Activated CD4-positive, CD25-positive, alpha-beta regulatory T cell treated with anti-CD3 and anti-CD28 coated beads, Interleukin-2, amount 50 U/mL, for 72 hours (primary cell): ENCODE results near the gene MFAP2.

Experiments
- DNase-seq: peaks from one replicate; pipeline ENCODE4 v3.0.0; 2021

Gene MFAP2

DNA sequence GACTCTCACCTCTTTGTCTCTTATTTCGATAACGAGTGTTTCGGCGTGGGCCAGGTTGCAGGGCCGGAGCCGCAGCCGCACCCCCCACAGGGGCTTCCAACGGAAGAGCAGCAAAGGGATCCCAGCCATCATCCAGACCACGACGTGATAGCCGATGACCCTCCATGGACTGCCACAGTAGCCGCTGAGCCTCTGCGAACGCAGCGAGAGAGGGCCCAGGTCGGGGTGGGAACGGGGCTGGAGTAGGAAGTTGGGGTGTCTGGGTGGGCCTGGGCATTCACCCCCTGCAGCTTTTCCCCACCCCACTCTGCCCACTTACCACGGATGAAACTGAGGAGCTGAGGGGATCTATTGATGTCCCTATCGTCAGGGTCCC is 24.9 kb upstream of the MFAP2 start:
- no peak for DNase-seq

GRCh38 chr1:17004466-17005364 is 24.3 kb upstream of the MFAP2 start:
- no peak for DNase-seq

GRCh38 chr1:17002524-17002902 is 22.1 kb upstream of the MFAP2 start:
- no peak for DNase-seq

DNA sequence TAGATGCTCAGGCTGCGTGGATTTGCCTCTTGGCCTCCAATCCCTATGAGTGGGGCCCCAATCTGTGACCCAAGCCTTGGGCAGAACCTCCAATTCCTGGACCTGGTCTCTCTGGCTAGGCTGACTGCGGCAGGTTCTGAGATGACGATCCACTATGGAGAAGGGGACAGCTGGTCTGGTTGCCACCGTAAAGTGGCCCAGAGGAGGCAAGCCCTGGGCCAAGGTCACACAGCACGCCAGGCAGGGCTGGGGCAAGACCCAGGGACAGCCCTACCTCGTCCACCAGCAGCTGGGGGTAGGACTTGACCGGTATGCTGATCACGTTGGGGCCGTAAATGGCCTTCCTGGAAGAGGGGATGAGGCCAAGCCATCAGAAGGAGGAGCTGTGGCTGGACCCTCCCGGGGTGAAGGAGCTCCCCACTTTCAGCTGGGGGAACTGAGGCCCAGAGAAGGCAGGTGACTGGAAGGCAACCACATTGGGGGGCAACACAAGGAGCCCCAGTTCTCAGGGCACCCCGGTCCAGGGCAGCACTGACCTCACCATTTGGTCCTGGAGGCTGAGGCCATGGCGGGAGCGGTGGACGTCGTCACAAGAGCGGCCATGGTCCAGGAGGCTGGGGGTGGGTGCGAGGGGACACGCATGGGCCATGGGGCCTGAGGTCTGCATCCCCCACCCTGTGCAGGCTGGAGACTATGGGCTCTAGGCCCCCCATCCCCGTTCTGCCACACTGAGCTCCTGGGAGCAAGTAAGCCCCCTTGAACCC is 21.5 kb upstream of the MFAP2 start:
- DNase-seq: no peak

GRCh38 chr1:16999863-17000262 is 19.4 kb upstream of the MFAP2 start:
- no peak for DNase-seq

GRCh38 chr1:16998589-16998988 is 18.2 kb upstream of the MFAP2 start:
- DNase-seq: no peak

DNA sequence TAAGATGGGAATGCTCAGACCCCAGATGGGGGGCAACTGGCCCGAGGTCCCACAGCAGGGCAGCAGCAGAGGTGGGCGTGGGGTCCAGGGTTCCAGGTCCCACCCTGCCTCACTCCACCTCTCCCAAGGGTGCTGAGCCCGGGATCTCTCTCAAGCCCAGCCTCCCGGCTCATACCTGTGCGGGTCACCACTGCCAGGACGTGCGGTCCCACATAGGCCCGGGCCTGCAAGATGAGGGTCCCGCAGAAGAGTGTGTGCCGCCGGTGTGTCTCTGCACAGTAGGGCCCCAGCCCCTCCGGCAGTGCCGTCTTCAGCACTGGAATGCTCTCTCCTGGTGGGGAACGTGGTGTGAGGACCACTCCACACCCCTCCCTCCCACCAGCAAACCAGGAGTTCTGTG is 16.4 kb upstream of the MFAP2 start:
- no peak for DNase-seq

DNA sequence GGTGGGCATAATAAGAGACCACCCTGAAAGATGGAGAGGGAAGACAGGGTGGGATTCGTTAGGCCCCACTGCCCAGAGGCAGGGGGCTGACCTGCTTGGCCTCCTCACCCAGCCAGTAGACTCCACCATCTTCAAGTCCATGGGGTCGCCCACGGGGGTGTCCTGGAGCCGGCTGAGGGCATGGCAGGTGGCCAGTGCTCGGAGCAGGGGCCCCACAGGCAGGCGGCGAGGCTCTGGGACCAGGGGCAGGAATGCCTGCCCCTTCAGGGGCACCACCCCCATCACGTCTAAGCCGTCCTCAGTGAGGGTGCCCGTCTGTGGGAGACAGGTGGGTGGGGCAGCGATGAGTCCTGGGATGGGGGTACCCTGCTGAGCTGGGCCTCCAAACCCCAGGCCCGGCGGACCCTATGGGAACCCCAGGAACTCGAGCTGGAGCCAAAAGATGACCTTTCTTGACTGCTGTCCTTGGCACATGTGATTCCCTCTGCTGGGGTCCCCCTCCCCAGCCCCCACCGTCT is 13.2 kb upstream of the MFAP2 start:
- no peak for DNase-seq

DNA sequence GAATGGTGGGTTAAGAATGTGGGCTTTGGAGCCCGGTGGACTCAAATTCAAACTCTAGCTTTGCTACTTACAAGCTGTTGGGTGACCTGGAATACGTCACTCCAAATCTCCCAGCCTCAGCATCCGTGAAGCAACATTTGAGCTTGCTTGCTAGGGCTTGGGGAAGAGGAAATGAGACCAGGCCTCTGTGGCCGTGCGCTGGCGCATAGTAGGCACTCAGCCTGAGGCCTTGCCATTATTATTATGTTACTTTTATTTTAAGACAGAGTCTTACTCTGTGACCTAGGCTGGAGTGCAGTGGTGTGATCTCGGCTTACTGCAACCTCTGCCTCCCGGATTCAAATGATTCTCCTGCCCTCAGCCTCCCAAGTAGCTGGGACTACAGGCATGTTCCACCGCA is 12.3 kb upstream of the MFAP2 start:
- DNase-seq: no peak

- no peak for DNase-seq
These were observed 11.7 kb upstream of the MFAP2 start for GRCh38 chr1:16992102-16992501.

- no peak for DNase-seq
These were observed 11.2 kb upstream of the MFAP2 start for GRCh38 chr1:16991571-16991970.

DNA sequence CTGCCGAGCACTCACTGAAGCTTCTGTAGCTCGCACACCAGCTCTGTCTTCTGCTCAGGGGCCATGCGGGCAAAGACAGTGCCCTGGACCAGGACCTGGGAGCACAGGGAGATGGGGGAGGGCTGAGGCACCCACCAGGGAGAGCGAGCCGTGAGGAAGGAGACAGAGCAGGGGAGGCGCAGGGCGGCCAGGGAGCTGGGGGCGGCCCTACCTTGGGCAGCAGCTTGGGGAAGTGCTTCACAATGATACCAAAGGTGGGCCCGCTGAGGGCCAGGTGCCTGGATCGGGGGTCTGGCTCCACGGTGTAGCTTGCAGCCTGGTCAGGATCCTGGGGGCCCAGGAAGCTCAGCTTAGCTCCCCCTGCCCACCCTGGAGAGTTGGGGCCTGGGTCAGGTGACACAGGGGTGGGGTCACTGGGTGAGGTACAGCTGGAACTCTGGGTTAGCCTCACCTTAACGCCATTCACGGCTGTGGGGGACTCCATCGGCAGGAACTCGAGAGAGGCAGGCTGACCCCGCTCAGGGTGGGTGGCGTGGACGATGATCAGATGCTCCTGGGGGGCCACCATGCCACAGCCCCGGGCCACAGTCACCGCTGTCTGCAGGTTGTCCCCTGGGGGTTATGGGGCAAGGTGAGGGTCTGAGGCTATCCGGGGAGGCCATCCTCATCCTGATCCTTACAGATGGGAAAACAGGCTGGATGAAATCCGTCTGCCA is 9.4 kb upstream of the MFAP2 start:
- DNase-seq: no peak

- DNase-seq: no peak
These were observed 7.8 kb upstream of the MFAP2 start for GRCh38 chr1:16988210-16988609.

- DNase-seq: no peak
These were observed 6.5 kb upstream of the MFAP2 start for GRCh38 chr1:16986962-16987361.

GRCh38 chr1:16986560-16986959 is 6.1 kb upstream of the MFAP2 start:
- no peak for DNase-seq

DNA sequence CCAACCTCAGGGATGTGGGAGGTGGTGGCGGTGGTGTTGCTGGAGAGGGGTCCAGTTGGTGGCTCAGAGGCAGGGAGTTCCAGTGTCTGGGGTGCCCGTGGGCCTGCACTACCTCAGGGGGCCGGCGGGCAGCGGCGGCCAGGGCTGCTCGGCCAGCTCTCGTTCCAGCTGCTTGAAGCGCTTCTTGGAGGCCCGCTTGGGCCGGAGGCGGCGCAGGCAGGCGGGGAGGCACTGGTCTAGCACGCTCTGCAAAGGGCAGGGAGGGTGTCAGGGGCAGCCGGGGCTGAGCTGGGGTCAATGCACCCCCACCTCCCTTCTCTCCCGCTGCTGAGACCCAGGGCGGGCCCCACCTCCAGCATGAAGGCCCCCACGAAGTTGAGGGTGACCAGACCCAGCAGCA is 5.7 kb upstream of the MFAP2 start:
- DNase-seq: no peak

DNA sequence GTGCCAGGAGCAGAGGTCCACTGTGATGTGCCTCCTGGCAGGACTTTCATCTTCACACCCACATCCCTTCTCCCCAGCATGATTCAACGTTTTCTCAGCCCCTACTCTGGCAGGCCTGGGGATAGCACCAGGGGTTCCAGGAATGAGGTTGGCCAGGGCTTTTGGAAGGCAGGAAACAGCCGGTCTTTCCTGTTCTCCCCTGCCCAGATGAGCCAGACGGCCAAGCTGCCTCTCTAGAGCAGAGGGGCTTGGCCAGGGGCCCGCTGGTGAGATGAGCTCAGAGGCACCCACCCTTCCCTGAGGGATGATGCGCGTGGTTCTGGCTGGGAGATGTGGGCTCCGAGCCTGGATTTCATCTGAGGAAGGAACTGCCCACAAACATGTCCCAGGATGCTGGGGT is 4.3 kb upstream of the MFAP2 start:
- DNase-seq: no peak

GRCh38 chr1:16983649-16984048 is 3.2 kb upstream of the MFAP2 start:
- DNase-seq: no peak

DNA sequence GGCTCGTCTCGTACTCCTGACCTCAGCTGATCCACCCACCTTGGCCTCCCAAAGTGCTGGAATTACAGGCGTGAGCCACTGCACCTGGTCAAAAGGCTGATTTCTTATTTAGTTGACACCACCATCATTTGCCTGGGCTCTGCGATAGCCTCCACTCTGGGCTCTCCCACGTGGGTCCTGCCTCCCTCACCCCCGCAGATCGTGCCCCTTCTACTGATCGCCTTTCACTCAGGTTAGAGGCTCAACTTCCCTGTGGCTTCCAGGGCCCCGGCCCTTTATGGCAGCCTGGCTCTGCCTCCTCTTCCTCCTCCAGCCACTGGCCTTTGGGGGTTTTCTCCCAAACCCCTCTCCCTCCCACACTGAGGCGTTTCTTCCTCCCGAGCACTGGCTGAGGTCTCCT is 2.5 kb upstream of the MFAP2 start:
- no peak for DNase-seq

DNA sequence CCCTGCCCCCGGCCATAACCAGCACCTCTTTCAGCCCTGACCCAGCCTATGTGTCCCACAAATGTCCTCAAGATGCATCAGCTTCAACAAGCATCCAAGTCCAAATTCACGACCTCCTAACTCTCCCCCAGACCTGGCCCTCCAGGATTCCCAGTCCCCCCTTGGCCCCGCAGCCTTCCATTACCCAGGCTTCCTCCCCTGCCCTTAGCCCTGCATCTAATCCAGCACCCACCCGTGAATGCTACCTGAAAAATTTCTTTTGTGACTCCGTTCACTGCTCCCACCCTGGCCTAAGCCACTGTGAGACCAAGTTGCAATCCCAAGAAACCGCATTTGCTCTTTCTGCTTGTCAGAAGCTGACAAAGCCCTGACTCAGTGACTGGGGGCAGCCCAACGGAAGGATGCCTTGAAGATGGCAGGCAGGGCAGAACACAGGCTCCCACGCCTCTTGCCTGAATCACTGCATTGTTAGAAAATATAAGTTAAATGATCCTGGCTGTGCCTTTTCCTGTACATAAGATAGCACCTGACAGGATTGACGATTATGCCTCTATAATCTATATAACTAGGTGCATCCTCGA is 939 bp upstream of the MFAP2 start:
- DNase-seq: no peak

DNA sequence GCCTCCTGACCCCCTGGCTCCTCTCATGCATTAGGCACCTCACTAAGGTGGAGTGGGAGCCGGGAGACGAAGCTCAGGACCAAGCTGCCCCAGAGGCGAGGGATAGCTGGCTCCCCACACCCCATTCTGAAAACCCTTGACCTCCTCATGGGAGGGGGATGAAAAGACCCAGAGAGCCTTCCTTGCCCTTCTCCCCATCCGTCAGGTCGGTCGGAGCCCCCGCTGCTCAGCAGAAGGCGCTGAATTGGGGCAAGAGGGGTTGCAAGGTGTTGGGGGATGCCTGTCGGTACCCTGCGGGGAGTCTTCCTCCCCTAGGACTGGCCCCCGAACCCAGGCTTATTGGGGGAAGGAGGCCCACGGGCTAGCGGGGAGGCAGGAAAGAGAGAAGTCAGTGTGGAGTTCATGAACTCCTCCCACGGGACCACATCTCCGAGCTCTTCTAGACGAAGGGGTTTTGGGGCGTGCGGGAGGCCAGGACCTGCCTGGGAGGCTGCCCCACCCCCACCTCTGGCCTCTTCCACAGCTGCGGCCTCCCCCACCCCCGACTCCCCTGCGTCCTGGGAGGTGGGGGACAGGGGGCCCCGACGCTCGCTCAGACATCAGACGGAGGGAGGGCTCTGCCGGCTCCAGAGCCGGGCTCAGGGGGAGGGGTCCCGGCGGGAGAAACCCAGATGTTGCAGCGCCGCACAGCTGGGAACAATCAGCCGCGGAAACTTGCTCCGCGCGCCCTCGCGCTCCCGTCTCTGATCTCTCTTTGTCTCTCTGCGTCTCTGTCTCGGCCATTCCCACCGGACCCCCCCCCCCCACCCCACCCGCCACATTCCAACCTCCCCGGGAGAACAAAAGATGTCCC is 719 bp downstream of the MFAP2 start:
- no peak for DNase-seq
